ENCODE data around the gene TMEM163.

DNA sequence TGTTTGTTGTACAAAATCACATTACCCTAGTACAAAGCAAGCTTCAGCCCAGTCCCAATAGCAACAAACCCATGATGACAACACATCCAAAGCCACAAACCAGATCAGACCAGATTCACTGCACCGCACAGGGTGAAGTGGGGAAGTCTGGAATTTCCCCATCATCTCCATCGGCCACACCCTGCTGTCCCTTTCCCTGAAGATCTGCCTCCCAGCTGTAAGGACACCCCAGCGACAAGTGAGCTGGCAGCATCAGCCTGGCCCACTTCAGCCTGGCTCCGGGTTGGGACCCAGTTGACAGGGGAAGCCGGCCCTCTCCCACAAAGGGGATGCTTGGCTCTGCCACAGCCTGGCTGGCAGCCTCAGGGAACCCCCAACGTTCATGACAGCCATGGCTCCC lies 257.3 kb downstream of the TMEM163 start:
- TF ChIP-seq POLR2A (IDR thresholded peaks at IDR 0.05; ENCODE audit: low read depth) = no peak
- TF ChIP-seq, protein P1, sequence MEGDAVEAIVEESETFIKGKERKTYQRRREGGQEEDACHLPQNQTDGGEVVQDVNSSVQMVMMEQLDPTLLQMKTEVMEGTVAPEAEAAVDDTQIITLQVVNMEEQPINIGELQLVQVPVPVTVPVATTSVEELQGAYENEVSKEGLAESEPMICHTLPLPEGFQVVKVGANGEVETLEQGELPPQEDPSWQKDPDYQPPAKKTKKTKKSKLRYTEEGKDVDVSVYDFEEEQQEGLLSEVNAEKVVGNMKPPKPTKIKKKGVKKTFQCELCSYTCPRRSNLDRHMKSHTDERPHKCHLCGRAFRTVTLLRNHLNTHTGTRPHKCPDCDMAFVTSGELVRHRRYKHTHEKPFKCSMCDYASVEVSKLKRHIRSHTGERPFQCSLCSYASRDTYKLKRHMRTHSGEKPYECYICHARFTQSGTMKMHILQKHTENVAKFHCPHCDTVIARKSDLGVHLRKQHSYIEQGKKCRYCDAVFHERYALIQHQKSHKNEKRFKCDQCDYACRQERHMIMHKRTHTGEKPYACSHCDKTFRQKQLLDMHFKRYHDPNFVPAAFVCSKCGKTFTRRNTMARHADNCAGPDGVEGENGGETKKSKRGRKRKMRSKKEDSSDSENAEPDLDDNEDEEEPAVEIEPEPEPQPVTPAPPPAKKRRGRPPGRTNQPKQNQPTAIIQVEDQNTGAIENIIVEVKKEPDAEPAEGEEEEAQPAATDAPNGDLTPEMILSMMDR (IDR thresholded peaks at IDR 0.05) = no peak

Measured in esophagus muscularis mucosa (tissue), 3 donors.